H9 (cell line): ENCODE measurements around the gene USP20. TPM values are rescaled to one million over a fixed set of nuclear protein-coding genes. Genes with fewer than 3 reads are reported as not detected.
A peak's percentile ranks its signal among the peaks of the same experiment; 100 is the strongest.

ENCODE experiments used
- DNase-seq: peaks from one replicate; pipeline ENCODE4 v3.0.0-alpha.2; 2017
- H2AFZ ChIP-seq: one replicate; pipeline ENCODE4 v1.6.1; 2013; ENCODE audit warnings: mild to moderate bottlenecking, low read length, control low read depth, moderate library complexity
- H2AK5ac ChIP-seq: 2 replicates; pipeline ENCODE4 v1.6.1; 2013; ENCODE audit warnings: low read length, control low read depth, mixed read lengths; ENCODE audit not compliant: insufficient read length
- H2BK120ac ChIP-seq: one replicate; pipeline ENCODE4 v1.6.1; 2013; ENCODE audit warnings: low read depth, mild to moderate bottlenecking, low read length, control low read depth, inconsistent platforms; ENCODE audit not compliant: poor library complexity, severe bottlenecking
- H2BK12ac ChIP-seq: 2 replicates; pipeline ENCODE4 v1.6.1; 2013; ENCODE audit warnings: low read length, control low read depth, mixed read lengths, low read depth; ENCODE audit not compliant: insufficient read length
- H2BK15ac ChIP-seq: 2 replicates; pipeline ENCODE4 v1.6.1; 2013; ENCODE audit warnings: low read depth, low read length, control low read depth
- H2BK20ac ChIP-seq: one replicate; pipeline ENCODE4 v1.6.1; 2013; ENCODE audit warnings: low read depth, mild to moderate bottlenecking, low read length, control low read depth, inconsistent platforms; ENCODE audit not compliant: poor library complexity, severe bottlenecking
- H2BK5ac ChIP-seq: 2 replicates; pipeline ENCODE4 v1.6.1; 2013; ENCODE audit warnings: low read length, control low read depth, mixed read lengths; ENCODE audit not compliant: insufficient read length
- H3K14ac ChIP-seq: 2 replicates; pipeline ENCODE4 v1.6.1; 2013; ENCODE audit warnings: low read length, control low read depth; ENCODE audit not compliant: insufficient read depth
- H3K18ac ChIP-seq: 2 replicates; pipeline ENCODE4 v1.6.1; 2013; ENCODE audit warnings: low read depth, mild to moderate bottlenecking, mixed read lengths, low read length, control low read depth; ENCODE audit not compliant: insufficient read length
- H3K23ac ChIP-seq: 2 replicates; pipeline ENCODE4 v1.6.1; 2013; ENCODE audit warnings: low read length, control low read depth, mixed read lengths, low read depth; ENCODE audit not compliant: insufficient read length
- H3K23me2 ChIP-seq: 2 replicates; pipeline ENCODE4 v1.6.1; 2013; ENCODE audit warnings: low read depth, mild to moderate bottlenecking, mixed read lengths, low read length, control low read depth; ENCODE audit not compliant: insufficient read length, poor library complexity, severe bottlenecking
- H3K27ac ChIP-seq: 2 replicates; pipeline ENCODE4 v1.5.1; 2013; ENCODE audit warnings: low read length, control low read depth, mixed read lengths, low read depth; ENCODE audit not compliant: insufficient read length
- H3K27me3 ChIP-seq: 2 replicates; pipeline ENCODE4 v1.6.1; 2013; ENCODE audit warnings: low read length, control low read depth, inconsistent platforms; ENCODE audit not compliant: insufficient read depth
- H3K4ac ChIP-seq: 2 replicates; pipeline ENCODE4 v1.6.1; 2013; ENCODE audit warnings: low read depth, mild to moderate bottlenecking, control low read depth, inconsistent platforms, low read length, moderate library complexity
- H3K4me1 ChIP-seq: 2 replicates; pipeline ENCODE4 v1.6.1; 2013; ENCODE audit warnings: low read length, control low read depth, inconsistent platforms; ENCODE audit not compliant: insufficient read depth
- H3K4me2 ChIP-seq: 2 replicates; pipeline ENCODE4 v1.6.1; 2013; ENCODE audit warnings: low read length, control low read depth, mixed read lengths; ENCODE audit not compliant: insufficient read length, insufficient read depth
- H3K56ac ChIP-seq: 2 replicates; pipeline ENCODE4 v1.6.1; 2013; ENCODE audit warnings: low read depth, mild to moderate bottlenecking, mixed read lengths, low read length, control low read depth; ENCODE audit not compliant: insufficient read length
- H3K79me1 ChIP-seq: 2 replicates; pipeline ENCODE4 v1.6.1; 2013; ENCODE audit warnings: low read depth, mild to moderate bottlenecking, moderate library complexity, low read length, control low read depth, inconsistent platforms; ENCODE audit not compliant: insufficient read depth, poor library complexity, severe bottlenecking
- H3K79me2 ChIP-seq: 2 replicates; pipeline ENCODE4 v1.6.1; 2013; ENCODE audit warnings: low read length, control low read depth, inconsistent platforms; ENCODE audit not compliant: insufficient read depth
- H3K9ac ChIP-seq: 2 replicates; pipeline ENCODE4 v1.6.1; 2013; ENCODE audit warnings: low read length, control low read depth, mixed read lengths; ENCODE audit not compliant: insufficient read length; ENCODE audit errors: extremely low read depth
- H3K9me3 ChIP-seq: one replicate; pipeline ENCODE4 v1.6.1; 2013; ENCODE audit warnings: low read depth, low read length, inconsistent platforms; ENCODE audit not compliant: control insufficient read depth
- H3T11ph ChIP-seq: one replicate; pipeline ENCODE4 v1.6.1; 2013; ENCODE audit warnings: mild to moderate bottlenecking, low read length, control low read depth, inconsistent platforms
- H4K20me1 ChIP-seq: one replicate; pipeline ENCODE4 v1.6.1; 2013; ENCODE audit not compliant: control insufficient read depth, insufficient read length, insufficient read depth
- H4K5ac ChIP-seq: 2 replicates; pipeline ENCODE4 v1.6.1; 2013; ENCODE audit warnings: low read depth, mild to moderate bottlenecking, mixed read lengths, low read length, control low read depth; ENCODE audit not compliant: insufficient read length
- H4K8ac ChIP-seq: replicated peaks from 2 replicates; pipeline ENCODE4 v1.6.1; 2013; ENCODE audit warnings: low read length, control low read depth, mixed read lengths, low read depth; ENCODE audit not compliant: insufficient read length
- H4K91ac ChIP-seq: 2 replicates; pipeline ENCODE4 v1.6.1; 2013; ENCODE audit warnings: low read depth, mild to moderate bottlenecking, moderate library complexity, mixed read lengths, low read length, control low read depth; ENCODE audit not compliant: insufficient read length
- H3K27ac Mint-ChIP-seq, 3 experiments: 2 replicates in 2 of 3; 3 replicates in 1 of 3; pipeline ENCODE4 v1.8.0; 2020 to 2021; ENCODE audit warnings: mixed read lengths in 3 of 3, mild to moderate bottlenecking in 1 of 3, moderate library complexity in 1 of 3
- H3K27me3 Mint-ChIP-seq: 2 replicates; pipeline ENCODE4 v1.8.0; 2021; ENCODE audit warnings: low read depth, mild to moderate bottlenecking, moderate library complexity, mixed read lengths
- H3K36me3 Mint-ChIP-seq, 3 experiments: 2 replicates in 2 of 3; 3 replicates in 1 of 3; pipeline ENCODE4 v1.8.0; 2020 to 2021; ENCODE audit warnings: low read depth in 3 of 3, mixed read lengths in 3 of 3; ENCODE audit not compliant: insufficient read depth in 1 of 3
- H3K4me1 Mint-ChIP-seq, 2 experiments: 2 replicates each; pipeline ENCODE4 v1.8.0; 2020; ENCODE audit warnings: mixed read lengths in 2 of 2
- H3K4me3 Mint-ChIP-seq, 2 experiments: 2 replicates in 1 of 2; 3 replicates in 1 of 2; pipeline ENCODE4 v1.8.0; 2020 to 2021; ENCODE audit warnings: mild to moderate bottlenecking in 2 of 2, mixed read lengths in 2 of 2, moderate library complexity in 1 of 2
- H3K9me3 Mint-ChIP-seq, 2 experiments: 2 replicates in 1 of 2; 3 replicates in 1 of 2; pipeline ENCODE4 v1.8.0; 2020; ENCODE audit warnings: mild to moderate bottlenecking in 2 of 2, mixed read lengths in 2 of 2, moderate library complexity in 1 of 2
- CTCF ChIP-seq: fragments of 200-600 bp; sonication (generic); conservative IDR thresholded peaks from 3 replicates; pipeline ENCODE4 v1.8.0; 2021; ENCODE audit warnings: antibody characterized with exemption, mild to moderate bottlenecking
- WGBS: extraction: QIAGEN DNeasy Blood & Tissue Kit; methylation state at CpG from one replicate; pipeline ENCODE4 v1.1.7; 2013; ENCODE audit warnings: missing lambda C conversion rate, low lambda C conversion rate, mixed read lengths; ENCODE audit not compliant: insufficient read length; ENCODE audit errors: extremely low coverage; 5-methylcytosine and 5-hydroxymethylcytosine counted together
- total RNA-seq: library from RNA; stranded (reverse); gene quantifications from 2 replicates; pipeline ENCODE4 v1.2.1, GENCODE V29; 2021

Gene USP20
- total RNA-seq, 1 experiment from 2014 or later, result 20.9 TPM

- Histone ChIP-seq H2BK5ac (no peak overlapping the region), H3T11ph (no peak overlapping the region), H3K18ac (no peak overlapping the region), H4K91ac (no peak overlapping the region), H4K20me1 (no peaks in the 10 kb centered on the region), H3K4ac (no peak overlapping the region), H3K9ac (no peak overlapping the region), H2BK15ac (no peak overlapping the region), H3K79me1 (no peaks in the 10 kb centered on the region), H2BK20ac (no peak overlapping the region), H3K23me2 (no peaks in the 10 kb centered on the region), H3K4me1 (no peaks in the 10 kb centered on the region), H4K8ac (no peak overlapping the region), H3K79me2 (no peaks in the 10 kb centered on the region), H3K56ac (no peak overlapping the region), H3K23ac (no peak overlapping the region), H2AFZ (no peak overlapping the region), H3K27ac (no peak overlapping the region), H3K14ac (no peak overlapping the region), H4K5ac (no peak overlapping the region), H2BK120ac (no peak overlapping the region), H3K27me3 (no peaks in the 10 kb centered on the region), H3K9me3 (no peaks in the 10 kb centered on the region), H2BK12ac (no peak overlapping the region), H3K4me2 (no peak overlapping the region), H2AK5ac (no peak overlapping the region)
- WGBS, result no CpG with 5 or more reads among the region's 17 CpGs
- no peak for DNase-seq
- TF ChIP-seq CTCF, result no peak
- Mint-ChIP-seq H3K4me3 (no peak overlapping the region), H3K36me3 (peaks cover 8 to 33% (median 27%) of the 10 kb centered on the region in 3 experiments; a peak in 6 of 7 replicates), H3K9me3 (no peaks in the 10 kb centered on the region), H3K27me3 (no peaks in the 10 kb centered on the region), H3K27ac (peak overlapping the region in 2 of 3 experiments; percentile 72 to 89; a peak in 3 of 7 replicates), H3K4me1 (no peaks in the 10 kb centered on the region)
Measured at GRCh38 chr9:129866394-129867135, 31.3 kb downstream of the USP20 start.
